IPS-NIHi7 (cell line): ENCODE data around the gene TULP1.

Experiments
- DNase-seq: peaks from one replicate; pipeline ENCODE4 v3.0.0; 2012; ENCODE audit warnings: mixed read lengths; ENCODE audit errors: extremely low spot score

The TULP1 gene

DNA sequence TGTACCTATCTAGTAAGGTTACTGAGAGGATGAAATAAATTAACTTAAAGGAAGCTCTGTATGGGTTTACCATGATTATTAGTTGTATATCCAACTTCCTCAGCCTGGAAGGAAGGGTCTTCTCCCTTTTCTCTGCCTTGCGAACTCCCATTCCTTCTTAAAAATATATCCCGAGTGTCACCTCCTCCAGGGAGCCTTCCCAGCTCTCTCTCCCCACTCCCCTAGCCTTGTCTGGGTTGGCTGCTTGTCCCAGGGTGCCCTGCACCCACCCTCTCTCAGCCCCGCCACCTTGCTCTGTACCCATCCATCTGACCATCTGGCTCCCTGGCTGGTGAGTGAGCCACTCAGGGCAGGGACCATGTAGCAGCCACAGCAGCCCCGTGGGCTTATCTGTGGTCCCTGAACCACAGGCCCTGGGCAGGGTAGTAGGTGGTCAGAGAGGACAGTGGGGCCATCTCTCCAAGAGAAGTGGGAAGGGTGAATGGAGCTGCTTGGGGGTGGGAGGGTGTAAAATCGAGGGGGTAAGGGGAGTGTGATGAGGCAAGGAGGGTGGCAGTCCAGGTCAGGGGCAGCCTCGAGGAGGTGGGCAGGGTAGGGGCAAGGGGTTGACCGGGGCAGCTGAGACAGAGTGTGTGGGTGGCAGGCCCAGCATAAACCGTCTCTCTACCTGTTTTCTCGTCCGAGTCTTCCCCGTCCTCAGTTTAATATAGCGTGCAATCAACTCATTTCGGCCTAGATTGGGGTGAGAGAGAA, 28.6 kb downstream of the TULP1 start:
- no peak for DNase-seq

DNA sequence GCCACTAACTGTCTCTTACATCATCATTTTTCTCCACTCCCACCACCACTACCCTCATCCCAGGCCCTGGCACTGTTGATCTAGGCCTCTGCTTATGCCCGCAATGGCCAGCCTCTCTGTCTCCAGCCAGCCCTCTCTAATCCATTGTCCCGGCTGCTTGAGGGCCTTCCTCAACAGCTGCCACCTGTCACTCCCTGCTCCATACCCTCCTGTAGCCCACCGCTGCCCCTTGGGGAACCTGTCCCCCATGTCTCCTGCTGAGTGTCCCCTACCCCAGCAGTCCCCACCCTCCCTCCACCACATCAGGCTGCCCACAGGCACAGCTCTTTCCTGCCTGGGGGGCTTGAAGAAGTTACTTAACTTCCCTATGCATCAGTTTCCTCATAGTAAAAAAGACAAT, 29.2 kb downstream of the TULP1 start:
- DNase-seq = no peak

DNA sequence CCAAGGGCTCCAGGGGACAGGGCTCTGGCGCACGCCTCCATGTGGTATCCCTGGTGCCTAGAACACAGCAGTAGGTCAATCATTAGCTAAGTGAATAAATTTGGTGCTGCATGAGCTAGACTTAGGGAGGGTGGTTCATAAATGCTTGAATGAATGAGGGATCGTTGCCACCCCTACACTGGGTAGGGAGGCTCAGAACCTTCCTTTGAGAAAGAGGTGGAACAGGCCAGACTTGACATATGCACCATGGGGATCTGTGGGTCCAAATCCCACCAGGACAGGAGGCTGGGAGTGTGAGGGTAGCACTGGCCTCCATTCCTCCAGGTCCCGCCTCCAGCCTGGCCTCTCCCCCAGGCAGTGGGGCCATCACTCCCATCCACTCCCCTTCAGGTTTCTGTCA, 29.6 kb downstream of the TULP1 start:
- no peak for DNase-seq

DNA sequence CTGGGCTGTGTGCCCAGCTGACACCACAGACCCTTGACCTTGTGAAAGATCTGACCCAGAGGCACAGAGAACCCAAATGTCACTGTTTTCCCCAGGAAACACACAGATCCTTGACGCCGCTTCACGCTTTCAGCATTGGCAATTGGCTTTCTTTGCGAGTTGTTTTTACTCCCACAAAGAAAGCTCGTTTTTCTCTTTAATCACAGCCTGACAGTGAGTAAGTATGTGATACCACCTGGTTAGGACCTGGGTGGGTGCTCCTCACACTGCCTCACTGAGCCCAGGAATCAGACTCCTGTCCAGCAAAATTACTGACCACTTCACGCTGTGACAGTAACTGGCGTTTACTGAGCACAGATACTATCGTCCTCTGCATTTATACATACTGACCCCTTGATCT, 31.5 kb downstream of the TULP1 start:
- no peak for DNase-seq

DNA sequence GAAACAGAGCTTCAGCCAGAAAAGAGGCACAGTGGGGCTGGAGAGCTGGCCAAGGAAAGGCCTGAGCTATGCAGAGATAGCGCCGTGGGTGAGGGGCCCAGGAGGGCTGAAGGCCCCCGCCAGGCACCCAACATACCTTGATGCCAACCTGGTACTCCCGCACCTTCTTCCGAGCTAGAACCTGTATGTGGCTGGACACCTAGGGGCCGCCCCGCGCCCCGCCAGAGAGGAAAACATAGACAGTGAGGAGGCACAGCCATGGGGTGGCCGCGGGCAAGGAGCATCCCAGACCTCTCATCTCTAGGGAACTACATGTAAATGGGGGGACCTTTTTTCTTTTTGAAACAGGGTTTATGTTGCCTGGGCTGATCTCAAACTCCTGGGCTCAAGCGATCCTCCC, 32.5 kb downstream of the TULP1 start:
- no peak for DNase-seq

DNA sequence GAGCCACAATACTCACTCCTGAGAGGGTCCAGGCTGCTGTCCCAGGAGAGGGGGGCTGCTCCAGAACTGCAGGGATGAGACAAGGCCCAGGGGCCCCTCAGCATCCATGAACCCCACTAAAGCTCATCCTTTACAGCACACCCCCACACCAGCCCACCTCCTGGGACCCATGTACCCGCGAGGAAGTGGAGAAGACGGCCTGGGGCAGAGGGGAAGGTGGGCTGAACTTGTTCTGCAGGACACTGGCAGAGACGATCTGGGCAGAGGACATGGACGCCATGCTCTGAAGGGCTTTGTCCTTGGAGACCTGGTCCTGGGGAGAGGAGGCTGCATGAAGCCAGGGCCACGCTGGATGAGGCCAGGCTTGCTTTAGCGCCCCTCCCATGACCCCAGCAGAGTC, 34.4 kb downstream of the TULP1 start:
- no peak for DNase-seq

DNA sequence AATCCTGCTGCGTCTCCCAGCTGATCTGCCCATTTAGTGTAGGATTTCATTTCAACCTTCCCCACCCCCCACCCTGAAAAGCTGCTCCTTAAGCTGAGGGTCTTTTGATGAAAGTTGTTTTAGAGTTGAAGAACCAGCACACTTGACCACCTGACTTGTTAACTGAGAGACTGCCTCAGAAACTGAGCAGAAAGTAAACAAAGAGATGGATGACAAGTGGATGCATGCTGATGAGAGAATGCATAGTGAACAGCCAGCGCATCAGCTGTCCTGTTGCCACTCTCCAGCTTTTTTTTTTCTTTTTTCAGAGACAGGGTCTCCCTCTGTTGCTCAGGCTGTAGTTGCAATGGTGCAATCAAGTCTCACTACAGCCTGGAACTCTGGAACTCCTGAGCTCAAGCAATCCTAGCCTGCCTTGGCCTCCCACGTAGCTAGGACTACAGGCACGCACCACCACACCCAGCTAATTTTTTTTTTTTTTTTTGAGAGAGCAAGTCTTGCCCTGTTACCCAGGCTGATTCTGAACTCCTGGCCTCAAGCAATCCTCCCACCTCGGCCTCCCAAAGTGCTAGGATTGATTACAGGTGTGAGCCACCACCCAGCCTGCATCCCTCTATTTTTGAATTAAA, 35.0 kb downstream of the TULP1 start:
- no peak for DNase-seq

DNA sequence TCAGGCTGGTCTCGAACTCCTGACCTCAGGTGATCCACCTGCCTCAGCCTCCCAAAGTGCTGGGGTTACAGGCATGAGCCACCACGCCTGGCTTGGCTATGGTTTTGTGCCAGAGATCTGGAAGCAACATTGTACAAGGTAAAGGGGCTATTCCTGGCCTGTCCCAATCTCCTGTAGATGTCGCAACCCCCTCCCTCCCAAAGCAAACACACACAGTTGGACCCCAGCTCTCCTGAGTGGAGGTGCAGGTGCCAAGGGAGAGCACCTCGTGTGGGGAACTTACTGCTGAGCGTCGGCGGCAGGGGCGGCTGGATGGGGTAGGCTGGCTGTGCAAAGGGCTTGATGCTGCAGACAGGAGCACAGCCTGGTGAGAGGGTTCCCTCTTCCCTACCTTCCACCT, 35.7 kb downstream of the TULP1 start:
- no peak for DNase-seq

DNA sequence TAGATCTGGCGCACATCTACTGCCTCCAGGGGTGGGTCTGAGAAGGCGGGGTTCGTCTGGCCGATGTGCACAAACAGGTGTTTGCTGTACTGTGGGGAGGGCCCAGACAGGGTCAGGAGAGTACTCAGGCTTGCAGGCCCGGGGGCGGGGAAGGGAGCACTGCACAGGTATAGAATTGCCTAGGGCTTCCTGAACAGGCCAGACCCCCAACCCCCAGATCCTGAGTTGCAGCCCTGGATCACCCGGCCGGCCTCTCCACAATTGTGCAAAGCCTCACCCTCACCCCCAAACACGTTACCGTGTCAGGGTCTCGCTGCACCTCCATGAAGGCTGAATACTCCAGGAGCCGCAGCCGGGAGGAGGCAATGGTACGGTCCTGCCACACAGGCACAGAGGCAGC, 36.7 kb downstream of the TULP1 start:
- no peak for DNase-seq

DNA sequence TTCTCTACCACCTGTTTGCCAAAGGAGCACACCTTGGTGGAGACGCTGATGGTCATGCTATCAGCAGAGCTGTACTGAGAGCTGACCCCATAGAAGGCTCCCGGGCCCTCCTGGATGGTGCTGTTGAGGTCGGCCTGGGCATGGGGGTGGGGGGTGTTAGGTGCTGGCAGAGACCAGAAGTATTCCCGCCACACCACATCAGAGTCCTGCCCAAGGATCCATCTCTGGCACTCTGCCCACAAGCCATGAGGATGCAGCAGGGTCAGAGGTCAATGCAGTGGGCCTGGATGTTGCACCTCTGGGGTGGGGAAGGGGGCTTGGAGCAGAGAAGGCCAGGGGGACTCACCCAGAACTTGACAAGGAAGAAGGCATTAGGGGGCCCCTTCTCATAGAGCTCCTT, 37.1 kb downstream of the TULP1 start:
- DNase-seq = no peak

DNA sequence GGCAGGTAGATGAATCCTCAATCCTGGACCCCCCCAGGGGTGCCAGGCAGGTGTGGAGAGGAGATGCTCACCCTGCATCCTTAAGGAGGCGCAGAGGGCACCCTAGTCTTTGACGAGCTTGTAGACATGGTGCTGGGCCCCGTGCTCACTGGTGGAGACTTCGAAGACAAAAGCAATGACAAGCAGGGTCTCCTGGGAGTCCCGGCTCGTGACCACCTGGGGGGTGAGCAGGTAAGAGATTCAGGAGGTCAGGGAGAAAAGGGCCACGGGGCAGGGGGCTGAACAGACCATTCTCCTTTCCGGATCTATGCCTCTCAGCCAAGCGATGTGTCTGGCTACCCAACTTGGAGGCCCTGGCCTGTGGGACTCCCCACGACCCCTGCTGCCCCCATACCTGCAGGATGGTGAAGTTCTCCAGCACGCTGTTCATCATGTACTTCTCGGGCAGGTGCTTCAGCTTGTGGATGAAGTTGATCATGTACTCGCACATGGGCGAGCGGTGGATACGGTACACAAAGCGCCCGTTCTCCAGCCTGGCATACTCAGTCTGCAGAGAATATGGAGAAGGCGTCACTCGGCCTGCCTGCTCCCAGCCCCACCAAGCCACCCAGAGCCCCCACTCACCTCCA, 37.6 kb downstream of the TULP1 start:
- no peak for DNase-seq

DNA sequence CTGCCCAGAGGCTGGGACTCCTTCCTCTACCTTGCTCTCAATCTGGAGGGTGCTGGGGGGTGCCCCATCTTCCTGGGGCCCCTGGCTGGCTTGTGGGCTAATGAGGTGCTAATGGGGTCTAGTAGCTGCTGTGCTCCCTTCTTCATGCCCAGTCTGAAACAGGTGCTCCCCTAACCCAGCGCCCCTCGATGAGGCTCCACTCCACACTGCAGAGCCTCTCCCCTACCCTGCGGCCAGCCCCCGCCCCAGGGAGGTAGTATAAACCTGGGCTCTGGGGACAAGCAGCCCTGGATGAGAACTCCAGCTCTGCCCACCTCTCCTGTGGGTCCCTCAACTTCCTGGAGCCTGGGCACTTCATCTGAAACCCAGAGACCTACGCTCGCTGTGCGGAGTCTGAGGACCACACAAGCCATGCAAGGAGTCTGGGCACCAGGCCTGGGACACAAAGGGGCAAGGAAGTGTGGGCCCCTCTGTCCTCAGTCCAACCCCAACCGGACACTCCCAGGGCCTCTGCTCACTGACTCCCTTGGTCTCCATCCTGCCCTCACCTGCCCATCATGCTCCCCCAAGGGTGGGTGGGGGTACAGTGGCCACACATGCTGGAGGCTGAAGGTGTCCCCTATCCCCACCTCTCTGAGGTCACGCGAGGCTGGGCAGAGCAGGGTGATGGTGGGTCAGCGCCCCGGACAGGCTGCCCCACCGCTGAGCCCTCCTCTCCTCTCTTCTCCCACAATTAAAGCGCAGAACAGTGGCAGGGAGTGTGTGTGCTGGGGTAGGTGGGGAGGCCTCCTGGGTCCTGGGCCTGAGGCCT, 38.4 kb downstream of the TULP1 start:
- no peak for DNase-seq

DNA sequence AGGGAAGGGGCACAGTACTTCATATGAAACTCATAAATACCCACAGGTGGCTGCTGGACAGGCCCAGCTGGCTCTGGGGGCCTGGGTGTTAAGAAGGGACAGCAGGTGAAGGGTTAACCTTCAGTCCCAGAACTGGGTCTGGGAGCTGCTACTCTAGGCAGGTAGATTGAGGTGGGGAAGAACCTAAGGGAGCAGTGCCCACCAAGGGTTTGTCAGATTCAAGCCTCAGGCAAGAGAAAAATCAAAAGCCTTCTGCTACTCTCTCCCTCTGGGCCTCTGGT, 38.9 kb downstream of the TULP1 start:
- DNase-seq = no peak

DNA sequence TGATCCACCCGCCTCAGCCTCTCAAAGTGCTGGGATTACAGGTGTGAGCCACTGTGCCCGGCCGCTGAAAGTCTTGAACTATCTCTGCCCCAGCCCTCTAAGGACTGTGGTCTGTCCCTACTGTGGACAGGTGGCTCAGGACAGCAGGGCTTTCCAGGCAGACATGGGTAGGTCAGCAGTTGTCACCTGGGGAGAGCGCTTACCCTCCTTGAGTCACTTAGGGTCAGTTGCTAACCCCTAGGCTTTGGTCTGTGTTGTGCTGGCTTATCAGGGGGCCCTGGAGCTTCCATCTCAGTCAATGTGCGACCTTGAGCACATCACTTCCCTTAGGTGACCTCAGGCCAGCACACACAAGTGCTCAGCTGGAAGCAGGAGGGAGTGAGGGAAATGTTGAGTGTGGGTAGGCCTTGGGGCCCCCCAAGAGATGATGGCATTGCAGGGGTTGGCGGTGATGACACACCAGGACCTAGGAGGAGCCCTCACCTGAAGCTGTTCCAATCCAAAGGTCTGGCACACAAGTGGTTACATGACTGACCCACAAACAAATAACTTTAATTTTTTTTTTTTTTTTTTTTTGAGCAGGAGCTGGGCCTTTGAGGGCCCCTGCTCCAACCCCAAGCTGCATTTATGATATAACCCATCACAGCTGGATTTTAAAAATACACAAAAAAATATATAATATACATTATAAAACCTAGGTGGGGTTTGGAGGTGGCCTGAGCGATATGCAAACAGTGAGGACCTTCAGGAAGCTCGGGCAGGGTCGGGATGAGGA, 39.4 kb downstream of the TULP1 start:
- DNase-seq = peak; percentile 35

DNA sequence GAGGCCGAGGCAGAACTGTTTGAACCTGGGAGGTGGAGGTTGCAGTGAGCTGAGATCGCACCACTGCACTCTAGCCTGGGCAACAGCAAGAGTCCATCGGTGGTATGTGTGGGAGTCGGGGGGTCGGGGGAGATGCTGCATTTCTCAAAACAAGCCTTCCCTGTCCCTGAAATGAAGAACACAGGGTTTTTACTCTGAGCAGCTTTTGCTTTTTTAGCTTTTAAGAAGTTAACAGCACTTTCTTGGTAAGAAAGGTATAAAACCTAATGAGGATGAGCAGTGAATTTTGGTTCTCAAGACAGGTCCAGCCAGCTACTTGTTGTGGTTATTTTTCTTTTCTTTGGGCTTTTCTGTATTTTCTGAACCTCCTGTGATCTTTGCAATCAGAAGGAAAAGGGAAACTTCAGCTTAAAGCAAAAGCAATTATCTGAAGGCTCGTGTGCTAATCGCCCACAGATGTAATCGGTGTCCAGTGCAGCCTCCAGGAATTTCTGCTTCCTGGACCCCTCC, 40.8 kb downstream of the TULP1 start:
- DNase-seq = no peak

DNA sequence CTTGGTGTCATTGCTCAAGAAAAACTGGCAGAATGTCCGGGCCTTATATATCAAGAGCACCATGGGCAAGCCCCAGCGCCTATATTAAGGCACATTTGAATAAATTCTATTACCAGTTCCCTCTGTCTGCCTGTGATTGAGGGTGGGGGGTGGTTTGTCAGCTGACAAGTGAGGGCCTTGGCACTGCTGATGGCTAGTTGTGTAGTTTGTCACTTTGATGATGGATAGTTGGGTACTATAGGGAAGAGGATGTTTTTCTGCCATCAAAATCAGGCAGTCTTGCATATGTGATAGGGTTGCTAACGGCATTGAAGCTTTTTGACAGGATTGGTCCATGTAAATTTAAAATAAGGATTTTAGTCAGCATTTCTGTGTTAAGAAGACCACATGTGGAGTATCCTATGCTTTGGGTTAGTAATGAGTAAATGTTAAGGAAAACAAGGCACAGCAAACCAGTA, 42.0 kb downstream of the TULP1 start:
- DNase-seq = no peak

DNA sequence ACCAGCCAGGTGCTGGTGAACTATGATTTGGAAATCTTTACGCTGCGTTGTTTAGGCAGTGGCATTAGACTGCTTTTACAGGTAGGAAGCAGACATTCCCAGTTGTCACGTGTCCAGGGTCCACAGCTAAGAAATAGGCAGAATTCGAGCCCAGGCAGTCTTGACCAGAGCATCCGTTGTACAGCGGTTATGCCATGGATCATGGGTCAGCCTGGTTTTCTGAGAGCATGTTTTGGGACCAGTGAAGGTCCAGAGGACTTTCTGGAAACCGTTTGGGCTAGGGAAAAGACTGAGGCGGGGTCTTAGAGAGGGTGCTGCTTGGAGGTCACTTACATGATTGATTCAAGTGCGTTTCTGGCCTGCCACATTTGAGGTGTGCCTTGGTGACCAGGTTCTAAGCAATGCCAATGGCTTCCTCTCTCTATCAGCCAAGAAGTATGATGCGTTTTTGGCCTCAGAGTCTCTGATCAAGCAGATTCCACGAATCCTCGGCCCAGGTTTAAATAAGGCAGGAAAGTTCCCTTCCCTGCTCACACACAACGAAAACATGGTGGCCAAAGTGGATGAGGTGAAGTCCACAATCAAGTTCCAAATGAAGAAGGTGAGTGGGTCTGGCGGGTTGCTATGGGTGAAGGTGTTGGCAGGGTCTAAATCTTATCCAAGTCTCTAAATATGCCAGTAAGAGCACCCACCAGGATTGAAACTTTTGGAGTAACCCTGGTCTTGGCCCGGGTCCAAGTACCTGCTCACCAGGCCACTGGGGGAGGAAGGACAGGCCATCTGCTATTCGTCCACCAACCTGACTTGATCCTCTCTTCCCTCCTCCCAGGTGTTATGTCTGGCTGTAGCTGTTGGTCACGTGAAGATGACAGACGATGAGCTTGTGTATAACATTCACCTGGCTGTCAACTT, 42.7 kb downstream of the TULP1 start:
- DNase-seq = no peak

DNA sequence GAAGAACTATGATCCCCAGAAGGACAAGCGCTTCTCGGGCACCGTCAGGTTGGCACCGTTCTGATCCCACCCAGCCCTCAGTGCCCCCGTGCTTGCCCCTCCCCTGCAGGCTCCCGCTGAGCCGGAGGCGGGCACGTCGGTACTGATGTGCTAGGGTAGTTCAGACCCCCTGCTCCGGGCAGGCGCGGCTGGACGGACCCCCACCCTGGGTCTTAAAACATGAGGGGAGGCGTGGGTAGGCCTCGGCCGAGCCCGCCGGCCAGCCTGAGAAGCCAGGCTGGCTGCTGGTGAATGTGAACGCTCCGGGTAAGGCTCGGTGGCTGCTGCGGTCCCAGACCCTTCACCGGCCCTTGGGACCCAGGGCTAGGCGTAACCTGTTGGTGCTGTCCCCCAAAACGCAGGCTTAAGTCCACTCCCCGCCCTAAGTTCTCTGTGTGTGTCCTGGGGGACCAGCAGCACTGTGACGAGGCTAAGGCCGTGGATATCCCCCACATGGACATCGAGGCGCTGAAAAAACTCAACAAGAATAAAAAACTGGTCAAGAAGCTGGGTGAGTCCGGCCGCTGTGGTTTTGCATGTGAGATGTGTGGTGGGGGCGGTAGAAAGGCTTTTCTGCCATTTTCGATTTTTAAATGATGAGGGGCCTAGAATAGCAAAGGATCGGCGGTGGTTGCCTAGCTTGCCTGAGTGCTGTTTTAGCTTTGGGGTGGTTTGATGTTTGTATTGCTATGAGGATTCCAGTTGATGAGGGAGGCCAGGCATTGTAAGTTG, 43.5 kb downstream of the TULP1 start:
- no peak for DNase-seq

DNA sequence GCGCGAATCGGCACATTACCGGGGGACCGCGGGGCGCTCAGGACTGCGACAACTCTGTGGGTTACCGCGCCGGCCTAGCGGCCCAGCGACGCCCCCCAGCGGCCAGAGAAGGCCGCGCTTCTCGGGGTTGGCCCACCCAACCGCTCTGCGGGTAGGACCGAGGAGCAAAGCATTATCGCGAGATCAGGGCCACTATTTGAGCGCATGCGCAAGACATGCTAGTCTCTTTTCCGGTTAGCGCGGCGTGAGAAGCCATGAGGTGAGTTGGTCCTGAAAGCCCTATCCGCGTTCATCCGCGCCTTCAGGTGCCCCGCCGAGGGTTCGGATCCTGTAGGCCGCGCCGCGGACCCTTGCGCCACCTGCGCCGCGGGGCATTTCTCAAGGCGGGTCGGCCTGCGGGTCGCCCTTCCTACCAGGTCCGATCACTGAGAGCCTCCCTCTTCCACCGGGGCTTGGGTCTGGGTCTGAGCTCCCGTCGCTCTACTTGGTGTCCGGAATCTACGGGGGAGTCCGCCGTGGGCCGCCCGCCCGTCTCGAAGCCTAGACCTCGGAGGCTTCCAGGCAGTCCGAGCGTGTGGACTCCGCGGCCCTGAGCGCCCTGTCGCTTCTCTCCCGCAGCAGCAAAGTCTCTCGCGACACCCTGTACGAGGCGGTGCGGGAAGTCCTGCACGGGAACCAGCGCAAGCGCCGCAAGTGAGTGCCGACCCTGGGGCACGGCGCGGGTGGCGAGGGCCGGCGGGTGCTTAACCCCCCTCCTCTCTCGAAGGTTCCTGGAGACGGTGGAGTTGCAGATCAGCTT, 44.3 kb downstream of the TULP1 start, which contains the start of gene RPL10A:
TSS of gene RPL10A (plus strand) at position 221 of the 799 bp plus-strand sequence. CDS start at position 255, 34 bp downstream.
- DNase-seq = peak; percentile 93
